Neutrophil (primary cell): ENCODE data around the gene NOTO.
"Not testable (repeated sequence)": the region's sequence is repeated elsewhere in the genome, so short reads cannot be mapped to it uniquely, and the experiment has no call there.

Source experiments
- H3K27ac ChIP-seq: fragments of 200-600 bp; sonication (generic); 2 replicates; pipeline ENCODE4 v1.5.1; 2016; ENCODE audit warnings: mild to moderate bottlenecking, moderate library complexity
- H3K27me3 ChIP-seq: fragments of 200-600 bp; sonication (generic); 2 replicates; pipeline ENCODE4 v1.6.0; 2016; ENCODE audit warnings: mild to moderate bottlenecking
- H3K36me3 ChIP-seq: fragments of 200-600 bp; sonication (generic); 2 replicates; pipeline ENCODE4 v1.5.1; 2017
- H3K4me1 ChIP-seq, 2 experiments: fragments of 200-600 bp in 1 of 2; sonication (generic) in 1 of 2; 1 replicate in 1 of 2; 2 replicates in 1 of 2; pipeline versions ENCODE4 v1.5.1 to v1.6.1; 2013 to 2016; ENCODE audit warnings: low read depth in 1 of 2, low read length in 1 of 2, mild to moderate bottlenecking in 1 of 2, moderate library complexity in 1 of 2; ENCODE audit not compliant: control insufficient read depth in 1 of 2, insufficient read depth in 1 of 2
- H3K4me3 ChIP-seq, 2 experiments: fragments of 200-600 bp in 1 of 2; sonication (generic) in 1 of 2; 1 replicate in 1 of 2; 2 replicates in 1 of 2; pipeline ENCODE4 v1.5.1; 2013 to 2016; ENCODE audit warnings: low read depth in 1 of 2, low read length in 1 of 2, mild to moderate bottlenecking in 1 of 2, moderate library complexity in 1 of 2
- H3K9me3 ChIP-seq: fragments of 200-600 bp; sonication (generic); 2 replicates; pipeline ENCODE4 v1.5.1; 2016
- CTCF ChIP-seq: fragments of 200-600 bp; sonication (generic); IDR thresholded peaks from 2 replicates; pipeline ENCODE4 v1.5.1; 2016; ENCODE audit warnings: antibody characterized with exemption

NOTO gene, protein sequence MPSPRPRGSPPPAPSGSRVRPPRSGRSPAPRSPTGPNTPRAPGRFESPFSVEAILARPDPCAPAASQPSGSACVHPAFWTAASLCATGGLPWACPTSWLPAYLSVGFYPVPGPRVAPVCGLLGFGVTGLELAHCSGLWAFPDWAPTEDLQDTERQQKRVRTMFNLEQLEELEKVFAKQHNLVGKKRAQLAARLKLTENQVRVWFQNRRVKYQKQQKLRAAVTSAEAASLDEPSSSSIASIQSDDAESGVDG

GRCh38 chr2:73202156-73203054 lies at the start of gene NOTO:
NOTO (plus strand) TSS chr2:73202574; CDS start chr2:73202667, 93 bp downstream.
- Histone ChIP-seq H3K4me1 (peaks cover 0 to 11% of the 10 kb centered on the region in 2 experiments), H3K36me3 (no peaks in the 10 kb centered on the region), H3K4me3 (no peak within 1 kb of the TSS), H3K27me3 (peaks cover 100% of the 10 kb centered on the region), H3K9me3 (no peaks in the 10 kb centered on the region), H3K27ac (no peak within 1 kb of the TSS)
- no peak for TF ChIP-seq CTCF

- peaks cover 6 to 8% of the 10 kb centered on the region in 2 experiments for H3K4me1 ChIP-seq
- no peaks in the 10 kb centered on the region for H3K36me3 ChIP-seq
- H3K27me3 ChIP-seq = peaks cover 74% of the 10 kb centered on the region
- H3K27ac ChIP-seq = no peak overlapping the region
- H3K9me3 ChIP-seq = no peaks in the 10 kb centered on the region
- TF ChIP-seq CTCF = no peak
- H3K4me3 ChIP-seq = no peak overlapping the region
Observed at GRCh38 chr2:73156539-73157124, 45.7 kb upstream of the NOTO start.

GRCh38 chr2:73162856-73163391 lies 39.5 kb upstream of the NOTO start:
- Histone ChIP-seq H3K36me3 (no peaks in the 10 kb centered on the region), H3K4me1 (no peaks in the 10 kb centered on the region), H3K27ac (no peak overlapping the region), H3K27me3 (peaks cover 53% of the 10 kb centered on the region), H3K9me3 (no peaks in the 10 kb centered on the region), H3K4me3 (no peak overlapping the region)
- TF ChIP-seq CTCF = no peak

GRCh38 chr2:73163483-73164367 lies 38.6 kb upstream of the NOTO start:
- TF ChIP-seq CTCF = peak; percentile 49

DNA sequence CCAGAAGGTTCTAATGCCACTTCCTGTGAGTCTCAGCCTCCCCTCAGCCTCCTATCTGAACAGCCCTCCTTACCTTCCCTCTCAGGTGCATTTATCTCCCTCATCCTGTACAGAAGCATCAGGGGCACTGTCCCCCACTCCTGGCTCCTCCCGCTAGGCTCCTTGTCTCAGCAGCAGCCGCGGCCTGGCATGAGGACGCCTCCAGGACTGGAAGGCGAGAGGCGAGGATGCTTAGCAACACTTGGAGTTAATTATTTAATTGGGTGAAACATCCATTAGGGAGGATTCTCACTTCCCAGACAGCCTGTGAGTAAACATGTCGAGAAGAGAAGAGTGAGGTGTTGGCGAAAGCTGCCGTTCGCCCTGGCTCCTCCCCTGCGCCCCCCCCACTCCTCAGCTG lies 36.4 kb upstream of the NOTO start:
- H3K9me3 ChIP-seq, H3K27ac ChIP-seq, H3K4me1 ChIP-seq, H3K4me3 ChIP-seq, H3K36me3 ChIP-seq: not testable (repeated sequence)
- peaks cover 33% of the 10 kb centered on the region for H3K27me3 ChIP-seq

More at GRCh38 chr2:73163483-73164367, 38.6 kb upstream of the NOTO start:
- Histone ChIP-seq H3K9me3 (no peaks in the 10 kb centered on the region), H3K4me1 (no peaks in the 10 kb centered on the region), H3K4me3 (no peak overlapping the region), H3K36me3 (no peaks in the 10 kb centered on the region), H3K27me3 (peaks cover 45% of the 10 kb centered on the region), H3K27ac (no peak overlapping the region)

GRCh38 chr2:73166813-73167212 lies 35.6 kb upstream of the NOTO start:
- H3K4me3 ChIP-seq, H3K27ac ChIP-seq, H3K4me1 ChIP-seq, H3K36me3 ChIP-seq, H3K9me3 ChIP-seq: not testable (repeated sequence)
- H3K27me3 ChIP-seq = peaks cover 26% of the 10 kb centered on the region

GRCh38 chr2:73168348-73168747 lies 34.0 kb upstream of the NOTO start:
- not testable (repeated sequence) for H3K36me3 ChIP-seq, H3K9me3 ChIP-seq, H3K4me3 ChIP-seq, H3K27ac ChIP-seq, H3K4me1 ChIP-seq
- H3K27me3 ChIP-seq = peaks cover 36% of the 10 kb centered on the region

- H3K9me3 ChIP-seq, H3K27ac ChIP-seq, H3K36me3 ChIP-seq, H3K4me1 ChIP-seq, H3K4me3 ChIP-seq: not testable (repeated sequence)
- H3K27me3 ChIP-seq = peaks cover 51% of the 10 kb centered on the region
Observed at GRCh38 chr2:73170341-73170740, 32.0 kb upstream of the NOTO start.
